Measurements from ENCODE around the gene SCARF1.
"Not testable (repeated sequence)": the region's sequence is repeated elsewhere in the genome, so short reads cannot be mapped to it uniquely, and the experiment has no call there.

Gene SCARF1, protein sequence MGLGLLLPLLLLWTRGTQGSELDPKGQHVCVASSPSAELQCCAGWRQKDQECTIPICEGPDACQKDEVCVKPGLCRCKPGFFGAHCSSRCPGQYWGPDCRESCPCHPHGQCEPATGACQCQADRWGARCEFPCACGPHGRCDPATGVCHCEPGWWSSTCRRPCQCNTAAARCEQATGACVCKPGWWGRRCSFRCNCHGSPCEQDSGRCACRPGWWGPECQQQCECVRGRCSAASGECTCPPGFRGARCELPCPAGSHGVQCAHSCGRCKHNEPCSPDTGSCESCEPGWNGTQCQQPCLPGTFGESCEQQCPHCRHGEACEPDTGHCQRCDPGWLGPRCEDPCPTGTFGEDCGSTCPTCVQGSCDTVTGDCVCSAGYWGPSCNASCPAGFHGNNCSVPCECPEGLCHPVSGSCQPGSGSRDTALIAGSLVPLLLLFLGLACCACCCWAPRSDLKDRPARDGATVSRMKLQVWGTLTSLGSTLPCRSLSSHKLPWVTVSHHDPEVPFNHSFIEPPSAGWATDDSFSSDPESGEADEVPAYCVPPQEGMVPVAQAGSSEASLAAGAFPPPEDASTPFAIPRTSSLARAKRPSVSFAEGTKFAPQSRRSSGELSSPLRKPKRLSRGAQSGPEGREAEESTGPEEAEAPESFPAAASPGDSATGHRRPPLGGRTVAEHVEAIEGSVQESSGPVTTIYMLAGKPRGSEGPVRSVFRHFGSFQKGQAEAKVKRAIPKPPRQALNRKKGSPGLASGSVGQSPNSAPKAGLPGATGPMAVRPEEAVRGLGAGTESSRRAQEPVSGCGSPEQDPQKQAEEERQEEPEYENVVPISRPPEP

DNA sequence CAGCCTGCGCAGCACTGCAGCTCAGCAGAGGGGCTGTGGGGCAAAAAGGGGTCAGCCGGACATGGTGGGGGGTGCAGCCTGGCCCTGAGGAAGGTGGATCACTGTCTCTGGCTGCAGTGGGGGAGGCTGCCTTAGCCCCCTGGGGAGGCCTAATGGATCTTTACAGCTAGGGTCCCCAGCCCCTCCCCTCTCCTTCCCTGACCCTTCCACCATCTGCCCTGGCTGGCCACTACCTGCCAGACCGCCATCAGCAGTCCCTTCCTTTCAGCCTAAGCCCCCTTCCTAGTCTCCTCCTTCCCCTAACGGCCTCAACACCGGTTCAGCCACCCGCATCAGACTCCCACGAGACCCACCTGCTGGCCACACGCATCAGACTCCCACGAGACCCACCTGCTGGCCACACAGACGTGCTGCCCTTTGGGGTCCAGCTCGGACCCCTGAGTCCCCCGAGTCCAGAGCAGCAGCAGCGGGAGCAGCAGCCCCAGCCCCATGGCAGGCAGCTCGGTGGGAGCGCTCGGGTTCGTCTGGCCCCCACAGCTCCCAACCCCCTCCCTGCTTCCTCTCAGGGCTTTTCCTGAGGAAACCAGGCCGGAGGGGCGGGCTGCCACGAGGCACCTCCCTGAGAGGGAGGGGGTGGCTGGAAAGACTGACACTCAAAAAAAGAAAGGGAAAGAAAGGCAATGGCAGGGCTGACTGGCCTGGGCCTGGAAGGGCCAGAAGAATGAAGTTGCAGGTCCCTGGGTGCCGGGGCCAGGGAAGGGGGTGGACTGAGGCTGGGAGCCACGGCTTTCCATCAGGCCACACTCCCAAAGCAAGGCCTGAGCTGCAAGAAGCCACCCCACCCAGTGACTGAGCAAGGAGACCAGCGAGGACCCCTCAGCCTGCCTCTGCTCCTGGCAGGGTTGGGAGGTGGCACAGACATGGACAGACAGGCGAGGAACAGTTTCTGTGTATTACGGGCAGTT, at the start of gene SCARF1:
SCARF1 (minus strand) TSS at position 526 of the 965 bp plus-strand sequence; CDS start at position 491, 35 bp downstream.
- no peak for DNase-seq

DNA sequence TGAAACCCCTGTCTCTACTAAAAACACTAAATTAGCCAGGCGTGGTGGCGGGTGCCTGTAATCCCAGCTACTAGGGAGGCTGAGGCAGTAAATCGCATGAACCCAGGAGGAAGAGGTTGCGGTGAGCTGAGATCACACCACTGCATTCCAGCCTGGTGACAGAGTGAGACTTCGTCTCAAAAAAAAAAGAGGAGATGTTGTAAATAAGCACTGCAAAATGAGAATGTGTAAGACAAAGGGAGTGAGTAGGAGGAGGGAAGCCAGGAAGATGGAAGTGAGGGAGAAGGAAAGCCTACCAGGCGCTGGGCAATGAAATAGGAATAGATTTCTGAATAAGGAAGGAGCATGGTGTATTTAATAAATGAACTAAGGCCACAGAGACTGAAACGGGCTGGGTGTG, 47.8 kb upstream of the SCARF1 start:
- DNase-seq: no peak

DNA sequence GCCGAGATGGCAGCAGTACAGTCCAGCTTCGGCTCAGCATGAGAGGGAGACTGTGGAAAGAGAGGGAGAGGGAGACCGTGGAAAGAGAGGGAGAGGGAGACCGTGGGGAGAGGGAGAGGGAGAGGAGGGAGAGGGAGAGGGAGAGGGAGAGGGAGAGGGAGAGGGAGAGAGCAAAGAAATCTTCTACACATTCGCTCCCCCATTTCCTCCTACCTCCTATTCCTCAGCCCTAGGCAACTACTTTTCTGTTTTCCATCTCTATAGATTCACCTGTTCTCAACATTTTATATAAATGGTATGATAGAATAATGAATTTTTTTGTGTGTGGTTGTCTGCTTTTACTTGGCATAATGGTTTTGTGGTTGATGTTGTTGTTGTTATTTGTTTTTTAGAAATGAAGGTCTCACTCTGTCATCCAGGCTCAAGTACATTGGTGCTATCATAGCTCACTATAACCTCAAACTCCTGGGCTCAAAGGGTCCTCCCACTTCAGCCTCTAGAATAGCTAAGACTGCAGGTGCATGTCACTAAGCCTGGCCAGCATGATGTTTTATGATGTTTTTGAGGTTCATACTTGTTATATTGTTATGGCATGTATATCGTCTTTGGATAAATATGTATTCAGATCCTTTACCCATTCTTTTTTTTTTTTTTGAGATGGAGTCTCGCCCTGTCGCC, 45.2 kb upstream of the SCARF1 start:
- no peak for DNase-seq

- DNase-seq: not testable (repeated sequence)
Measured at GRCh38 chr17:1688405-1688804, 42.9 kb upstream of the SCARF1 start.

GRCh38 chr17:1686086-1686485, 40.6 kb upstream of the SCARF1 start:
- DNase-seq: no peak

GRCh38 chr17:1684378-1685189, 39.1 kb upstream of the SCARF1 start, which contains the start of gene PRPF8:
TSS of gene PRPF8 (minus strand) at chr17:1684867. CDS start at chr17:1684571, 296 bp downstream.
- DNase-seq: peak; percentile 97

- no peak for DNase-seq
Measured at GRCh38 chr17:1683459-1683858, 37.9 kb upstream of the SCARF1 start.

DNA sequence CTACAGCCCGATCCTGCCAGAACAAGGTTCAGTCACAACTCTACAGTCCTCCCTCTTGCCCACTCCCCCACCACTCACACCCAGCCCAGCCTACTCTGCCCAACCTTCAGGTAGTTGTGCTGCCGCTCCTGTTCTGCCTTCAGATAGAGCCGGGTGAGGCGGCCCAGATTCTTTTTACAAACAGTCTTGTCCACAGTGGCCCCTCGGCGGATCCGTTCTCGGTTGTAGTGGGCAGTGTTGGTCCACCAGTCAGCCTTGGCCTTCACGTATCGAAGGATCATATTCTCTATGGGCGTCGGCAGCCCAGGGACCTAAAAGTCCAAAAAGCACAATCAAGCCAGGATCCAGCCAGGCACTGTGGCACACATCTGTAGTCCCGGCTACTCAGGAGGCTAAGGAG, 30.9 kb upstream of the SCARF1 start:
- no peak for DNase-seq

- DNase-seq: no peak
Measured at GRCh38 chr17:1673041-1673785, 27.7 kb upstream of the SCARF1 start.

- DNase-seq: not testable (repeated sequence)
Measured at GRCh38 chr17:1663934-1664333, 18.4 kb upstream of the SCARF1 start.

GRCh38 chr17:1661045-1661444, 15.5 kb upstream of the SCARF1 start:
- DNase-seq: no peak

- no peak for DNase-seq
Measured at GRCh38 chr17:1658100-1658499, 12.6 kb upstream of the SCARF1 start.

DNA sequence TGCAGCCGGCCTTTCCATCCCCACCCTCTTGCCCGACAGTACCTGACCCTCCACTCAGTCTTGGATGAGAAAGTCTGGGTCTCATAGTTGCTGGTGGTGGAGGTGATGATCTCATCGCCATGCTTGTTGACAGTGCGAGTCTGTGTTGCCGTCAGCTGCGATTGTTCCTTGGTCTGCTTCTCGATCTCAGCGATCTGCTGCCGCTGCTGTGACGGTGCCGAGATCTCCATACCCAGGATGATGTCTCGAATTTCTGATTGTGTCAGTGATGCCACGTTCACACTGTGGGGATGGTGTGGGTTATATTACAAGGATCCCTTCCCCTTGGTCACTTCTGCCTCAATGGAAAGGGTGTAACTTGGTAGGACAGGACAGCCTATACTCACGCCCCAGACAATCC, 8.2 kb upstream of the SCARF1 start:
- no peak for DNase-seq

DNA sequence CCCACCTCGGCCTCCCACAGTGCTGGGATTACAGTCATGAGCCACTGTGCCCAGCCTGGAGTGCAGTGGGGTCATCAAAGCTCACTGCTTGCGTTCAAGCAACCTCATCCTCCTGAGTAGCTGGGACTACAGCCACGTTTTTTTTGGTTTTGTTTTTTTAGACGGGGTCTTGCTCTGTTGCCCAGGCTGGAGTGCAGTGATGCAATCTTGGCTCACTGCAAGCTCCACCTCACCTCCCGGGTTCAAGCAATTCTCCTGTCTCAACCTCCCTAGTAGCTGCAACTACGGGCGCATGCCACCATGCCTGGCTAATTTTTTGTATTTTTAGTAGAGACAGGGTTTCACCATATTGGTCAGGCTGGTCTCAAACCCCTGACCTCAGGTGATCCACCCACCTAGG, 7.3 kb upstream of the SCARF1 start:
- not testable (repeated sequence) for DNase-seq

DNA sequence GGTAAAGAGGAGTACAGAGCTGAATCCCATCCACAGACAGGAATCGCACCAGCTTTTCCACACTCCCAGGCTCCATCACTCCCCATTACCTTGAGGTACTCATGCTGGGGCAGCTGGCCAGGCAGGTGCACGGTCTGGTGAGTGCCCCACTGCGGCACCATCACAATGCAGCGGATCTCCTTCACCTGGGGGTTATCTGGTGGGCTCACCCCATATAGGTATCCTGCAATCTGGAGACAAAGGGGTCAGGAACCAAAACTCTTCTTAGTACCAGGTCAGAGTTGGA, 6.0 kb upstream of the SCARF1 start:
- no peak for DNase-seq

GRCh38 chr17:1650731-1651558, 5.4 kb upstream of the SCARF1 start:
- DNase-seq: no peak

- peak; percentile 16 for DNase-seq
Measured at GRCh38 chr17:1649844-1650501, 4.4 kb upstream of the SCARF1 start, which contains the start of gene RILP. TSS of gene RILP (minus strand) at chr17:1649866. CDS start at chr17:1649804, 62 bp downstream.

GRCh38 chr17:1648963-1649843, 3.7 kb upstream of the SCARF1 start:
- peak; percentile 58 for DNase-seq

Data from SHP77 treated with DMSO at 0.1 percent for 48 hours (cell line).